Stimulated activated CD4-positive, alpha-beta T cell treated with anti-CD3 and anti-CD28 coated beads, Interleukin-4, amount 100 ng/mL, for 4 hours (primary cell): Measurements from ENCODE around the gene BMP8B.
A peak's percentile ranks its signal among the peaks of the same experiment; 100 is the strongest.
"Not testable (repeated sequence)": the region's sequence is repeated elsewhere in the genome, so short reads cannot be mapped to it uniquely, and the experiment has no call there.

Experiments used
- DNase-seq, 2 experiments: peaks; one replicate each; pipeline ENCODE4 v3.0.0-alpha.2; 2020

The BMP8B gene

GRCh38 chr1:39777306-39777705 is 11.4 kb downstream of the BMP8B start:
- no peak for DNase-seq

GRCh38 chr1:39776886-39777285 is 11.8 kb downstream of the BMP8B start:
- DNase-seq, result no peak

- DNase-seq, result no peak
Observed at GRCh38 chr1:39776400-39776713, 12.3 kb downstream of the BMP8B start.

GRCh38 chr1:39775676-39776399 is 12.8 kb downstream of the BMP8B start:
- not testable (repeated sequence) for DNase-seq

GRCh38 chr1:39775141-39775540 is 13.5 kb downstream of the BMP8B start:
- DNase-seq, result not testable (repeated sequence)

- not testable (repeated sequence) for DNase-seq
Observed at GRCh38 chr1:39773369-39773979, 15.2 kb downstream of the BMP8B start.

GRCh38 chr1:39771022-39771532 is 17.6 kb downstream of the BMP8B start, which contains the start of gene OXCT2:
TSS of gene OXCT2 (minus strand) at chr1:39771348. CDS start at chr1:39771255, 93 bp downstream.
- not testable (repeated sequence) for DNase-seq

- peak; percentile 28 to 67 for DNase-seq
Observed at GRCh38 chr1:39770100-39771021, 18.3 kb downstream of the BMP8B start.

- not testable (repeated sequence) for DNase-seq
Observed at GRCh38 chr1:39769502-39769901, 19.2 kb downstream of the BMP8B start.

- not testable (repeated sequence) for DNase-seq
Observed at GRCh38 chr1:39766466-39766865, 22.2 kb downstream of the BMP8B start.

GRCh38 chr1:39764512-39764911 is 24.2 kb downstream of the BMP8B start:
- DNase-seq, result not testable (repeated sequence)

GRCh38 chr1:39763619-39764374 is 24.9 kb downstream of the BMP8B start:
- DNase-seq, result not testable (repeated sequence)

GRCh38 chr1:39762550-39763540 is 25.8 kb downstream of the BMP8B start:
- DNase-seq, result no peak

GRCh38 chr1:39761557-39762260 is 27.0 kb downstream of the BMP8B start:
- no peak for DNase-seq

- DNase-seq, result no peak
Observed at GRCh38 chr1:39761016-39761415, 27.6 kb downstream of the BMP8B start.

GRCh38 chr1:39760074-39761008 is 28.3 kb downstream of the BMP8B start:
- DNase-seq, result no peak

GRCh38 chr1:39759436-39759726 is 29.3 kb downstream of the BMP8B start:
- no peak for DNase-seq

- DNase-seq, result no peak
Observed at GRCh38 chr1:39758556-39759435, 29.9 kb downstream of the BMP8B start.

GRCh38 chr1:39757501-39757900 is 31.2 kb downstream of the BMP8B start:
- DNase-seq, result no peak
